Pancreas (tissue), 10 donors: ENCODE results near the gene HPRT1. TPM values are rescaled to one million over a fixed set of nuclear protein-coding genes. Genes with fewer than 3 reads are reported as not detected.
A peak's percentile ranks its signal among the peaks of the same experiment; 100 is the strongest.

ENCODE experiments used
- ATAC-seq, 4 donors: fragments of 200-7000 bp; cut with Tn5 transposase; one replicate each; pipeline versions ENCODE4 v1.8.0 to v1.9.1; 2020; ENCODE audit warnings: mild to moderate bottlenecking in 4 of 4, moderate library complexity in 4 of 4
- DNase-seq, 6 donors: peaks; one replicate each; pipeline ENCODE4 v3.0.0-alpha.2; 2020
- FAIRE-seq: peaks from 2 replicates; lab custom pipeline; 2012; peaks lifted over from hg19 to GRCh38; lab: Jason Lieb, UNC
- H3K27ac ChIP-seq, 4 donors: fragments of 200-600 bp; sonication (generic); 1 replicate in 3 of 4; 2 replicates in 1 of 4; pipeline versions ENCODE4 v1.5.0 to v1.8.0; 2020
- H3K27me3 ChIP-seq, 4 donors: fragments of 200-600 bp; one replicate each; pipeline ENCODE4 v1.8.0; 2021
- H3K36me3 ChIP-seq, 3 donors: fragments of 200-600 bp; sonication (generic) in 1 of 3; one replicate each; pipeline versions ENCODE4 v1.5.0 to v1.8.0; 2020 to 2021
- H3K4me1 ChIP-seq, 3 donors: fragments of 200-600 bp; one replicate each; pipeline ENCODE4 v1.8.0; 2021
- H3K4me3 ChIP-seq, 4 donors: fragments of 200-600 bp; sonication (generic) in 2 of 4; one replicate each; pipeline versions ENCODE4 v1.5.0 to v1.8.0; 2020 to 2021
- H3K9me3 ChIP-seq, 4 donors: fragments of 200-600 bp; one replicate each; pipeline ENCODE4 v1.8.0; 2021
- CTCF ChIP-seq, 4 donors: fragments of 200-600 bp; sonication (generic) in 3 of 4; IDR thresholded peaks; one replicate each; pipeline versions ENCODE4 v1.5.0 to v1.8.0; 2021; ENCODE audit warnings: antibody characterized with exemption in 4 of 4
- WGBS, 2 donors: extraction: QIAGEN DNeasy Blood & Tissue Kit; methylation state at CpG; one replicate each; pipeline ENCODE4 v1.1.7; 2013; 5-methylcytosine and 5-hydroxymethylcytosine counted together
- intact Hi-C, 3 donors: fragments of 100-400 bp; cut with DNase I; formaldehyde crosslinking; loops; one replicate each; pipeline versions ENCODE4 v1.11.1 to v1.14.2; 2022
- polyA plus RNA-seq, 2 donors: library from polyadenylated mRNA; stranded (reverse); fragments of 200-250 nt; gene quantifications; one replicate each; pipeline ENCODE4 v1.2.3, GENCODE V29; 2013
- total RNA-seq, 6 donors: library from RNA; stranded (reverse); fragmentation: NEBNext Ultra II Directional in 4 of 6; extraction: Animal tissue kit (Norgen Biotek cat#: 25700) in 4 of 6; gene quantifications; one replicate each; pipeline versions ENCODE4 v1.2.1 to v1.2.4, GENCODE V29; 2021 to 2023
- donor health status: healthy with polysubstance abuse.
- donor health status: DM: no; HTN: no; CAD: no; lungs with moderate emphysema.
- donor health status: DM: no; HTN: no; CAD: no.
- donor health status: control.
- donor health status: control.
- donor health status: Bipolar disorder and iron deficiency.
- donor health status: DM: yes; HTN: yes; CAD: no.
- donor health status: DM: no; HTN: no; CAD: no.
- donor health status: DM: no; HTN: no; CAD: no.
- donor health status: DM: yes; HTN: yes; CAD: no.

HPRT1 gene
- total and polyA plus RNA-seq, 8 donors, result 10.7 to 33.3 (median 20.3) TPM

- 69 to 82% methylated on average over 7 of the region's 7 CpGs for WGBS, 2 donors
- Histone ChIP-seq H3K9me3 (no peaks in the 10 kb centered on the region), H3K27ac (no peak overlapping the region), H3K27me3 (peaks cover 0 to 10% (median 0%) of the 10 kb centered on the region in 4 donors), H3K4me1 (no peaks in the 10 kb centered on the region), H3K4me3 (no peak overlapping the region), H3K36me3 (no peaks in the 10 kb centered on the region)
- no peak for FAIRE-seq
- ATAC-seq, result no peak
- DNase-seq, result no peak
- no peak for TF ChIP-seq CTCF (IDR thresholded peaks at IDR 0.05)
- intact Hi-C loops, result no loop called here
Measured at GRCh38 chrX:134530845-134531244, 70.9 kb downstream of the HPRT1 start.

- Histone ChIP-seq H3K27me3 (peaks cover 0 to 10% (median 0%) of the 10 kb centered on the region in 4 donors), H3K36me3 (no peaks in the 10 kb centered on the region), H3K27ac (no peak overlapping the region), H3K4me1 (peaks cover 0 to 3% (median 0%) of the 10 kb centered on the region in 3 donors), H3K4me3 (no peak overlapping the region), H3K9me3 (no peaks in the 10 kb centered on the region)
- ATAC-seq (no peak), FAIRE-seq (no peak), DNase-seq (no peak)
- intact Hi-C loops, result no loop called here
- WGBS, 2 donors, result 72 to 87% methylated on average over 9 of the region's 9 CpGs
- TF ChIP-seq CTCF (IDR thresholded peaks at IDR 0.05), result no peak
Measured at GRCh38 chrX:134533352-134533751, 73.4 kb downstream of the HPRT1 start.

- ATAC-seq (no peak), FAIRE-seq (no peak), DNase-seq (no peak)
- intact Hi-C loops, result no loop called here
- H3K4me1 ChIP-seq, result peaks cover 0 to 3% (median 0%) of the 10 kb centered on the region in 3 donors
- H3K36me3 ChIP-seq, result no peaks in the 10 kb centered on the region
- no peak overlapping the region for H3K4me3 ChIP-seq
- TF ChIP-seq CTCF (IDR thresholded peaks at IDR 0.05), result no peak
- WGBS, 2 donors, result 42 to 60% methylated on average over 4 of the region's 4 CpGs
- H3K27me3 ChIP-seq, result peaks cover 0 to 10% (median 0%) of the 10 kb centered on the region in 4 donors
- H3K27ac ChIP-seq, result no peak overlapping the region
- no peaks in the 10 kb centered on the region for H3K9me3 ChIP-seq
Measured at GRCh38 chrX:134533952-134534351, 74.0 kb downstream of the HPRT1 start.

- peaks cover 0 to 6% (median 0%) of the 10 kb centered on the region in 4 donors for H3K27me3 ChIP-seq
- intact Hi-C loops, result no loop called here
- ATAC-seq, result peak in 3 of 4 donors; percentile 29 to 57 (median 37)
- no peak overlapping the region for H3K27ac ChIP-seq
- no peak overlapping the region for H3K4me3 ChIP-seq
- H3K9me3 ChIP-seq, result no peaks in the 10 kb centered on the region
- no peak for DNase-seq
- no peak for TF ChIP-seq CTCF (IDR thresholded peaks at IDR 0.05)
- H3K36me3 ChIP-seq, result no peaks in the 10 kb centered on the region
- WGBS, 2 donors, result 63 to 67% methylated on average over 5 of the region's 5 CpGs
- peaks cover 0 to 3% (median 0%) of the 10 kb centered on the region in 3 donors for H3K4me1 ChIP-seq
- FAIRE-seq, result no peak
Measured at GRCh38 chrX:134537179-134537955, 77.4 kb downstream of the HPRT1 start.

GRCh38 chrX:134538316-134538715, 78.4 kb downstream of the HPRT1 start:
- DNase-seq, result no peak
- Histone ChIP-seq H3K4me3 (no peak overlapping the region), H3K27me3 (peaks cover 0 to 10% (median 0%) of the 10 kb centered on the region in 4 donors), H3K9me3 (no peaks in the 10 kb centered on the region), H3K4me1 (peaks cover 0 to 3% (median 0%) of the 10 kb centered on the region in 3 donors), H3K36me3 (no peaks in the 10 kb centered on the region), H3K27ac (no peak overlapping the region)
- WGBS, 2 donors, result 69 to 76% methylated on average over 5 of the region's 5 CpGs
- no peak for TF ChIP-seq CTCF (IDR thresholded peaks at IDR 0.05)
- intact Hi-C loops, result no loop called here
- no peak for ATAC-seq
- FAIRE-seq, result no peak
